ENCODE results near the gene BRF1. TPM values are rescaled to one million over a fixed set of nuclear protein-coding genes. Genes with fewer than 3 reads are reported as not detected.

Gene BRF1
- total RNA-seq, 1 experiment from 2014 or later, result 26.4 TPM

DNA sequence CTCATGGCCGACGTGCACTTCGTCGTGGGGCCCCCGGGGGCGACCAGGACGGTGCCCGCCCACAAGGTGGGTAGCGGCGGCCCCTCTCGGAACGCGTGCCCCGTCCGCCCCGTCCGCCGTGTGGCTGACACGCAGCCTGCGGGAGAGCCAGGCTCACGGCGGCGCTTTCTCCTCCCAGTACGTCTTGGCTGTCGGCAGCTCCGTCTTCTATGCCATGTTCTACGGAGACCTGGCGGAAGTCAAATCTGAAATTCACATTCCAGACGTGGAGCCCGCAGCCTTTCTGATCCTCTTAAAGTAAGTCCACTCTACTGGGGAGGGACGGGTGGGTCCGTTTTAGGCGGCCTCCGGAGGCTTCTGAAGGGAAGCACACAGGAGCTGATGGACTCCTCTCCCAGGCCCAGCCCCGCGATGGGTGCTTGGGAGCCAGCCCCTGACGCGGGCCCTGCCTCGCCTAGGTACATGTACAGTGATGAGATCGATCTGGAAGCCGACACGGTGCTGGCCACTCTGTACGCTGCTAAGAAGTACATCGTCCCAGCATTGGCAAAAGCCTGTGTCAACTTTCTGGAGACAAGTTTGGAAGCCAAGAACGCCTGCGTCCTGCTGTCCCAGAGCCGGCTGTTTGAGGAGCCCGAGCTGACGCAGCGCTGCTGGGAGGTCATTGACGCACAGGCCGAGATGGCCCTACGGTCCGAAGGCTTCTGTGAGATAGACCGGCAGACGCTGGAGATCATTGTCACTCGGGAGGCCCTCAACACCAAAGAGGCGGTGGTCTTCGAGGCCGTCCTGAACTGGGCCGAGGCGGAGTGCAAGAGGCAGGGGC, 51.4 kb downstream of the BRF1 start:
- Mint-ChIP-seq H3K4me1 (peaks cover 5% of the 10 kb centered on the region), H3K27me3 (ENCODE audit: low read depth) (no peaks in the 10 kb centered on the region; the same call in 1 of the 2 replicates), H3K36me3 (peaks cover 6% of the 10 kb centered on the region; the same call in 1 of the 2 replicates), H3K27ac (no peak overlapping the region; the same call in 1 of the 2 replicates), H3K9me3 (no peaks in the 10 kb centered on the region), H3K4me3 (peak overlapping the region; percentile 67)
- peak; percentile 34 for DNase-seq (ENCODE audit: low spot score)
- TF ChIP-seq, protein P1, sequence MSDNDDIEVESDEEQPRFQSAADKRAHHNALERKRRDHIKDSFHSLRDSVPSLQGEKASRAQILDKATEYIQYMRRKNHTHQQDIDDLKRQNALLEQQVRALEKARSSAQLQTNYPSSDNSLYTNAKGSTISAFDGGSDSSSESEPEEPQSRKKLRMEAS (CRISPR knock-in tag; IDR thresholded peaks at IDR 0.05), result peak; percentile 36; the same call in 1 of the 2 replicates
- TF ChIP-seq NR3C1 (CRISPR knock-in tag; conservative IDR thresholded peaks at IDR 0.05; ENCODE audit: low read depth), result 0 out of 2 replicates have a peak, but pooled peaks have one; percentile 28
- TF ChIP-seq, protein P2, sequence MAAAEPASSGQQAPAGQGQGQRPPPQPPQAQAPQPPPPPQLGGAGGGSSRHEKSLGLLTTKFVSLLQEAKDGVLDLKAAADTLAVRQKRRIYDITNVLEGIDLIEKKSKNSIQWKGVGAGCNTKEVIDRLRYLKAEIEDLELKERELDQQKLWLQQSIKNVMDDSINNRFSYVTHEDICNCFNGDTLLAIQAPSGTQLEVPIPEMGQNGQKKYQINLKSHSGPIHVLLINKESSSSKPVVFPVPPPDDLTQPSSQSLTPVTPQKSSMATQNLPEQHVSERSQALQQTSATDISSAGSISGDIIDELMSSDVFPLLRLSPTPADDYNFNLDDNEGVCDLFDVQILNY (CRISPR knock-in tag; IDR thresholded peaks at IDR 0.05), result peak; percentile 35; the same call in 1 of the 2 replicates
- TF ChIP-seq TCF7 (CRISPR knock-in tag; IDR thresholded peaks at IDR 0.05; ENCODE audit: low read depth), result no peak
- POLR2A ChIA-PET, result interaction anchor here (1.7 kb wide), 1 partner anchor 51 kb away, joined by 10 read pairs; the partner anchor contains the start of gene BRF1
- ATAC-seq, result peak; percentile 21
- CTCF ChIA-PET, result interaction anchor here (0.8 to 3.6 kb wide), 16 partner anchors 11 to 237 kb away, joined by 3 to 11 read pairs (median 4); partner anchors contain the start of genes CRIP1, JAG2 and NUDT14

GRCh38 chr14:105248368-105249181, 52.2 kb downstream of the BRF1 start, which contains the start of gene BTBD6:
Gene BTBD6 (plus strand): TSS chr14:105248533. CDS start chr14:105248712, 179 bp downstream.
- Mint-ChIP-seq H3K4me3 (peak within 1 kb of the TSS; percentile 75), H3K27me3 (ENCODE audit: low read depth) (no peaks in the 10 kb centered on the region; the same call in 1 of the 2 replicates), H3K9me3 (no peaks in the 10 kb centered on the region), H3K27ac (peak within 1 kb of the TSS; percentile 72; the same call in 1 of the 2 replicates), H3K36me3 (peaks cover 6% of the 10 kb centered on the region; the same call in 1 of the 2 replicates), H3K4me1 (peaks cover 5% of the 10 kb centered on the region)
- peak; percentile 80 for ATAC-seq
- TF ChIP-seq E2F4 (CRISPR knock-in tag; IDR thresholded peaks at IDR 0.05; ENCODE audit: borderline replicate concordance, low read depth) (no peak), HMGXB4 (CRISPR knock-in tag; IDR thresholded peaks at IDR 0.05) (peak; percentile 59; the same call in 1 of the 2 replicates), NR2C2 (CRISPR knock-in tag; IDR thresholded peaks at IDR 0.05) (no peak), TEAD1 (CRISPR knock-in tag; IDR thresholded peaks at IDR 0.05) (0 out of 2 replicates have a peak, but pooled peaks have one; percentile 45), RORB (CRISPR knock-in tag; IDR thresholded peaks at IDR 0.05) (no peak), TEAD4 (CRISPR knock-in tag; IDR thresholded peaks at IDR 0.05) (no peak), ETV6 (CRISPR knock-in tag; IDR thresholded peaks at IDR 0.05) (no peak), MYBL2 (CRISPR knock-in tag; IDR thresholded peaks at IDR 0.05) (no peak), FOXP1 (CRISPR knock-in tag; IDR thresholded peaks at IDR 0.05; ENCODE audit: borderline replicate concordance) (no peak), SP1 (CRISPR knock-in tag; conservative IDR thresholded peaks at IDR 0.05) (peak; percentile 43)
- TF ChIP-seq, protein P3, sequence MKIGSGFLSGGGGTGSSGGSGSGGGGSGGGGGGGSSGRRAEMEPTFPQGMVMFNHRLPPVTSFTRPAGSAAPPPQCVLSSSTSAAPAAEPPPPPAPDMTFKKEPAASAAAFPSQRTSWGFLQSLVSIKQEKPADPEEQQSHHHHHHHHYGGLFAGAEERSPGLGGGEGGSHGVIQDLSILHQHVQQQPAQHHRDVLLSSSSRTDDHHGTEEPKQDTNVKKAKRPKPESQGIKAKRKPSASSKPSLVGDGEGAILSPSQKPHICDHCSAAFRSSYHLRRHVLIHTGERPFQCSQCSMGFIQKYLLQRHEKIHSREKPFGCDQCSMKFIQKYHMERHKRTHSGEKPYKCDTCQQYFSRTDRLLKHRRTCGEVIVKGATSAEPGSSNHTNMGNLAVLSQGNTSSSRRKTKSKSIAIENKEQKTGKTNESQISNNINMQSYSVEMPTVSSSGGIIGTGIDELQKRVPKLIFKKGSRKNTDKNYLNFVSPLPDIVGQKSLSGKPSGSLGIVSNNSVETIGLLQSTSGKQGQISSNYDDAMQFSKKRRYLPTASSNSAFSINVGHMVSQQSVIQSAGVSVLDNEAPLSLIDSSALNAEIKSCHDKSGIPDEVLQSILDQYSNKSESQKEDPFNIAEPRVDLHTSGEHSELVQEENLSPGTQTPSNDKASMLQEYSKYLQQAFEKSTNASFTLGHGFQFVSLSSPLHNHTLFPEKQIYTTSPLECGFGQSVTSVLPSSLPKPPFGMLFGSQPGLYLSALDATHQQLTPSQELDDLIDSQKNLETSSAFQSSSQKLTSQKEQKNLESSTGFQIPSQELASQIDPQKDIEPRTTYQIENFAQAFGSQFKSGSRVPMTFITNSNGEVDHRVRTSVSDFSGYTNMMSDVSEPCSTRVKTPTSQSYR (CRISPR knock-in tag; IDR thresholded peaks at IDR 0.05), result no peak
- TF ChIP-seq, protein P4, sequence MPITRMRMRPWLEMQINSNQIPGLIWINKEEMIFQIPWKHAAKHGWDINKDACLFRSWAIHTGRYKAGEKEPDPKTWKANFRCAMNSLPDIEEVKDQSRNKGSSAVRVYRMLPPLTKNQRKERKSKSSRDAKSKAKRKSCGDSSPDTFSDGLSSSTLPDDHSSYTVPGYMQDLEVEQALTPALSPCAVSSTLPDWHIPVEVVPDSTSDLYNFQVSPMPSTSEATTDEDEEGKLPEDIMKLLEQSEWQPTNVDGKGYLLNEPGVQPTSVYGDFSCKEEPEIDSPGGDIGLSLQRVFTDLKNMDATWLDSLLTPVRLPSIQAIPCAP (CRISPR knock-in tag; IDR thresholded peaks at IDR 0.05), result no peak
- POLR2A ChIA-PET, result interaction anchor here (1.7 kb wide), 1 partner anchor 52 kb away, joined by 10 read pairs; the partner anchor contains the start of gene BRF1
- DNase-seq (ENCODE audit: low spot score), result peak; percentile 73
- CTCF ChIA-PET, result interaction anchor here (0.6 to 3.6 kb wide), 26 partner anchors 12 to 280 kb away, joined by 3 to 11 read pairs (median 4); partner anchors contain the start of genes BRF1, CRIP1, JAG2 and NUDT14

Measured in WTC11 (cell line).